B cell (primary cell): ENCODE data around the gene DUXB. TPM values are rescaled to one million over a fixed set of nuclear protein-coding genes. Genes with fewer than 3 reads are reported as not detected.

Experiments used
- ATAC-seq: fragments of 200-7000 bp; cut with Tn5 transposase; one replicate; pipeline ENCODE4 v1.10.0; 2021; ENCODE audit warnings: low read depth, mild to moderate bottlenecking, moderate number of reproducible peaks, moderate library complexity
- CTCF ChIA-PET: fragments of 350-600 bp; sonication (Branson Sonifier 250); formaldehyde crosslinking; loops from one replicate; lab custom pipeline; 2021; ENCODE audit warnings: antibody characterized with exemption, inconsistent platforms; lab: Charles Lee
- POLR2A ChIA-PET: fragments of 350-600 bp; sonication (Branson Sonifier 250); formaldehyde crosslinking; loops from one replicate; lab custom pipeline; 2021; ENCODE audit warnings: antibody characterized with exemption; lab: Charles Lee
- DNase-seq: peaks from one replicate; pipeline ENCODE4 v3.0.0; 2013
- H2AFZ ChIP-seq: 2 replicates; pipeline ENCODE4 v1.6.1; 2012; ENCODE audit warnings: mild to moderate bottlenecking, low read depth, low read length; ENCODE audit not compliant: insufficient read depth, poor library complexity, severe bottlenecking
- H3K27ac ChIP-seq, 2 donors: 1 replicate in 1 of 2; 2 replicates in 1 of 2; pipeline ENCODE4 v1.5.1; 2012 to 2013; ENCODE audit warnings: low read length in 2 of 2, mild to moderate bottlenecking in 2 of 2, moderate library complexity in 1 of 2
- H3K27me3 ChIP-seq, 4 experiments: fragments of 200-600 bp in 1 of 4; sonication (generic) in 1 of 4; replicated peaks in 1 of 4; 1 replicate in 2 of 4; 2 replicates in 2 of 4; pipeline versions ENCODE4 v1.6.1 to v1.7.0; 2013 to 2016; ENCODE audit warnings: low read length in 3 of 4, mild to moderate bottlenecking in 2 of 4, mixed read lengths in 1 of 4, moderate library complexity in 1 of 4; ENCODE audit not compliant: insufficient read depth in 4 of 4, control insufficient read depth in 3 of 4; ENCODE audit errors: control extremely low read depth in 1 of 4
- H3K36me3 ChIP-seq, 2 experiments: replicated peaks in 1 of 2; 1 replicate in 1 of 2; 2 replicates in 1 of 2; pipeline versions ENCODE4 v1.6.1 to v1.7.1; 2013; ENCODE audit warnings: low read length in 1 of 2; ENCODE audit not compliant: insufficient read depth in 2 of 2, control insufficient read depth in 1 of 2; ENCODE audit errors: control extremely low read depth in 1 of 2, extremely low read depth in 1 of 2
- H3K4me1 ChIP-seq, 2 donors: fragments of 200-600 bp in 1 of 2; sonication (generic) in 1 of 2; 1 replicate in 1 of 2; 2 replicates in 1 of 2; pipeline versions ENCODE4 v1.5.1 to v1.6.1; 2013 to 2017; ENCODE audit warnings: low read length in 2 of 2; ENCODE audit not compliant: control insufficient read depth in 2 of 2, insufficient read depth in 2 of 2
- H3K4me2 ChIP-seq: replicated peaks from 2 replicates; pipeline ENCODE3; 2012; ENCODE audit warnings: mild to moderate bottlenecking, low read depth, low read length; ENCODE audit not compliant: poor library complexity, severe bottlenecking
- H3K4me3 ChIP-seq, 5 experiments: fragments of 200-600 bp in 1 of 5; sonication (generic) in 1 of 5; 1 replicate in 3 of 5; 2 replicates in 2 of 5; pipeline versions ENCODE4 v1.5.1 to v1.7.0; 2011 to 2016; ENCODE audit warnings: low read length in 4 of 5, mild to moderate bottlenecking in 4 of 5, low read depth in 2 of 5, control low read depth in 1 of 5, moderate library complexity in 1 of 5; ENCODE audit not compliant: insufficient read depth in 1 of 5; ENCODE audit errors: control extremely low read depth in 1 of 5, extremely low read depth in 1 of 5
- H3K79me2 ChIP-seq: fragments of 200-600 bp; sonication (generic); one replicate; pipeline ENCODE4 v1.6.0; 2016; ENCODE audit warnings: low read length; ENCODE audit not compliant: control insufficient read depth, insufficient read depth
- H3K9ac ChIP-seq: fragments of 200-600 bp; sonication (generic); 2 replicates; pipeline ENCODE4 v1.6.1; 2017; ENCODE audit warnings: mild to moderate bottlenecking, low read length, moderate library complexity
- H3K9me3 ChIP-seq, 3 donors: one replicate each; pipeline versions ENCODE4 v1.6.1 to v1.7.1; 2013; ENCODE audit warnings: low read length in 2 of 3; ENCODE audit not compliant: control insufficient read depth in 2 of 3, insufficient read depth in 1 of 3; ENCODE audit errors: control extremely low read depth in 1 of 3
- H4K20me1 ChIP-seq: 2 replicates; pipeline ENCODE4 v1.6.0; 2012; ENCODE audit warnings: mild to moderate bottlenecking, low read length; ENCODE audit not compliant: insufficient read depth, control insufficient read depth, poor library complexity, severe bottlenecking
- H3K27ac Mint-ChIP-seq: one replicate; pipeline ENCODE4 v1.8.0; 2021; ENCODE audit warnings: mixed read lengths
- H3K27me3 Mint-ChIP-seq: one replicate; pipeline ENCODE4 v1.8.0; 2021; ENCODE audit warnings: mixed read lengths
- H3K4me1 Mint-ChIP-seq: one replicate; pipeline ENCODE4 v1.8.0; 2021; ENCODE audit warnings: mixed read lengths
- H3K4me3 Mint-ChIP-seq: one replicate; pipeline ENCODE4 v1.8.0; 2021; ENCODE audit warnings: mixed read lengths
- H3K9me3 Mint-ChIP-seq: one replicate; pipeline ENCODE4 v1.8.0; 2022; ENCODE audit warnings: mixed read lengths; ENCODE audit not compliant: insufficient read depth
- EZH2 ChIP-seq: IDR thresholded peaks from 2 replicates; pipeline ENCODE4 v1.6.1; 2012; ENCODE audit warnings: borderline replicate concordance, low read depth, mild to moderate bottlenecking, moderate library complexity, low read length; ENCODE audit not compliant: insufficient read depth, poor library complexity, severe bottlenecking
- WGBS: methylation state at CpG from one replicate; pipeline ENCODE4 v1.1.5; 2013; ENCODE audit warnings: missing lambda C conversion rate; ENCODE audit not compliant: insufficient coverage; 5-methylcytosine and 5-hydroxymethylcytosine counted together
- intact Hi-C: fragments of 100-400 bp; cut with micrococcal nuclease; formaldehyde crosslinking; loops from one replicate; pipeline ENCODE4 v1.10.0; 2022
- polyA plus RNA-seq: library from polyadenylated mRNA; depleted of rRNA; stranded (reverse); fragments of >200 nt; gene quantifications from 2 replicates; pipeline ENCODE4 v1.2.3, GENCODE V29; 2012
- total RNA-seq, 2 donors: library from RNA; stranded (reverse); fragments of 120-200 nt in 1 of 2; gene quantifications; 1 replicate in 1 of 2; 2 replicates in 1 of 2; pipeline versions ENCODE4 v1.2.3 to v1.2.4, GENCODE V29; 2013 to 2022
- TF ChIP-seq, protein P1 (sequence below): fragments of 200-600 bp; IDR thresholded peaks from one replicate; pipeline ENCODE4 v1.8.0; 2022; ENCODE audit warnings: antibody characterized with exemption, mild to moderate bottlenecking

The DUXB gene
- total and polyA plus RNA-seq, 2 donors (not counting 1 experiment from before 2014, with no cell fraction given): not detected

DNA sequence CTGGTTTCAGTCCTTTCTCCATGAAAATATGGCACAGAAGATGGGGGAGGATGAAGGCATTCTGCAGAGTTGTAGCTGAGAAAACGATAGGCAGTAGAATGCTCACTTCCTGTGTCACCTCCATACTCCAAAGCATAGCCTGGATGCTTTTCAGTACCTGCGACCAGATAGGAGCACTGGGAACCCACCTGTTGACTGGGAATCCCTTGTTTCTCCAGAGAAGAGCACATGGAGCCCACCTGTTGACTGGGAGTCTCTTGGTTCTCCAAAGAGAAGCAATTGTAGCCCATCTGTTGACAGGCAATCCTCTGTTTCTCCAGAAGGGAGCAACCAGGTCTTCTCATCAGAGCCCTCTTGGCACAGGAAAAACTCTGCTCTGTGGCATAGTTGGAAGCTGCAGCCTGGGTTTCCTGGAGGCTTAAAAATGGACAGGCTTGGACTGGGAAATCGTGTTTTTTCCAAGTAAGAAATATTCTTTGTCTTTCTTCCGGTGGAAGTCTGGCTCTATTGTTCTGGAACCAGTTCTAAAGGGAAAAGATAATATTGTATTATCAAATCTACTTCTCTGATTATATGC is 40.4 kb downstream of the DUXB start:
- Histone ChIP-seq H3K4me2 (no peak overlapping the region), H3K9me3 (no peaks in the 10 kb centered on the region), H4K20me1 (peaks cover 34% of the 10 kb centered on the region), H3K36me3 (peaks cover 0 to 51% of the 10 kb centered on the region in 2 experiments), H3K27me3 (no peaks in the 10 kb centered on the region), H3K4me3 (no peak overlapping the region), H3K79me2 (peaks cover 8% of the 10 kb centered on the region), H3K27ac (no peak overlapping the region), H2AFZ (no peak overlapping the region), H3K9ac (no peak overlapping the region), H3K4me1 (no peaks in the 10 kb centered on the region)
- WGBS: 100% methylated on average over 1 of the region's 4 CpGs
- H3K27ac Mint-ChIP-seq: no peak overlapping the region
- H3K4me3 Mint-ChIP-seq: no peak overlapping the region
- ATAC-seq (no peak), DNase-seq (no peak)
- POLR2A ChIA-PET: no interaction called here
- intact Hi-C loops: no loop called here
- CTCF ChIA-PET: interaction anchor here (1.3 kb wide), 1 partner anchor 13 kb away, joined by 5 read pairs; the partner anchor contains the start of genes KARS1 and TERF2IP
- TF ChIP-seq, protein P1, sequence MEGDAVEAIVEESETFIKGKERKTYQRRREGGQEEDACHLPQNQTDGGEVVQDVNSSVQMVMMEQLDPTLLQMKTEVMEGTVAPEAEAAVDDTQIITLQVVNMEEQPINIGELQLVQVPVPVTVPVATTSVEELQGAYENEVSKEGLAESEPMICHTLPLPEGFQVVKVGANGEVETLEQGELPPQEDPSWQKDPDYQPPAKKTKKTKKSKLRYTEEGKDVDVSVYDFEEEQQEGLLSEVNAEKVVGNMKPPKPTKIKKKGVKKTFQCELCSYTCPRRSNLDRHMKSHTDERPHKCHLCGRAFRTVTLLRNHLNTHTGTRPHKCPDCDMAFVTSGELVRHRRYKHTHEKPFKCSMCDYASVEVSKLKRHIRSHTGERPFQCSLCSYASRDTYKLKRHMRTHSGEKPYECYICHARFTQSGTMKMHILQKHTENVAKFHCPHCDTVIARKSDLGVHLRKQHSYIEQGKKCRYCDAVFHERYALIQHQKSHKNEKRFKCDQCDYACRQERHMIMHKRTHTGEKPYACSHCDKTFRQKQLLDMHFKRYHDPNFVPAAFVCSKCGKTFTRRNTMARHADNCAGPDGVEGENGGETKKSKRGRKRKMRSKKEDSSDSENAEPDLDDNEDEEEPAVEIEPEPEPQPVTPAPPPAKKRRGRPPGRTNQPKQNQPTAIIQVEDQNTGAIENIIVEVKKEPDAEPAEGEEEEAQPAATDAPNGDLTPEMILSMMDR: no peak
- TF ChIP-seq EZH2: no peak
- peaks cover 2% of the 10 kb centered on the region for H3K4me1 Mint-ChIP-seq
- H3K9me3 Mint-ChIP-seq: no peaks in the 10 kb centered on the region
- no peaks in the 10 kb centered on the region for H3K27me3 Mint-ChIP-seq

DNA sequence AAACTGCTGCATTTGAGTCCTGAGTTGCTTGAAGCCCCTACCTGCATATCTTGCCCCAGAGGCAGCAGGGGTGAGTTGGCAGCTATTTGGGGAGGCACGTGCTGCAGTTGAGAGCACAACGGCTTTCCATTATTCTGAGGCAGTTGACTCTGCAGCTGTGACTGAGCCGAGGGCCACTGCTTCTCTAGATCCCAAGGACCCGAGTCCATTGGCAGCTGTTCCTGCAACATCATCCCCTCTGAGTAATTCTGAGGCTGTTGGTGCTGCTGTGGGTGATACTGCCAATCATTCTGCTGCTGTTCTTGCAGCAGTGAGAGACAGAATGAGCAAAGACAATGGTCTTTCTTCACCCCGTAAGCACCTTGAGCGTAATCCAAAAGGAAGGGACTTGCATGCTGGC is 40.9 kb downstream of the DUXB start:
- Histone ChIP-seq H2AFZ (no peak overlapping the region), H3K79me2 (peaks cover 13% of the 10 kb centered on the region), H3K4me1 (no peaks in the 10 kb centered on the region), H3K4me2 (no peak overlapping the region), H3K27ac (no peak overlapping the region), H3K27me3 (no peaks in the 10 kb centered on the region), H3K9me3 (no peaks in the 10 kb centered on the region), H4K20me1 (peaks cover 39% of the 10 kb centered on the region), H3K4me3 (no peak overlapping the region), H3K36me3 (peaks cover 0 to 56% of the 10 kb centered on the region in 2 experiments), H3K9ac (no peak overlapping the region)
- no peak overlapping the region for H3K4me3 Mint-ChIP-seq
- no peak for TF ChIP-seq EZH2
- TF ChIP-seq, protein P1: no peak
- H3K27ac Mint-ChIP-seq: no peak overlapping the region
- ChIA-PET POLR2A (no interaction called here), CTCF (interaction anchor here (1.3 kb wide), 1 partner anchor 13 kb away, joined by 5 read pairs; the partner anchor contains the start of genes KARS1 and TERF2IP)
- no peaks in the 10 kb centered on the region for H3K9me3 Mint-ChIP-seq
- ATAC-seq (no peak), DNase-seq (no peak)
- peaks cover 2% of the 10 kb centered on the region for H3K4me1 Mint-ChIP-seq
- WGBS: 100% methylated on average over 1 of the region's 6 CpGs
- intact Hi-C loops: no loop called here
- no peaks in the 10 kb centered on the region for H3K27me3 Mint-ChIP-seq
